ENCODE measurements around the gene IFNGR2. TPM values are rescaled to one million over a fixed set of nuclear protein-coding genes. Genes with fewer than 3 reads are reported as not detected.
A peak's percentile ranks its signal among the peaks of the same experiment; 100 is the strongest.

The IFNGR2 gene
- total and polyA plus RNA-seq, 2 donors (not counting 1 experiment from before 2014, with no cell fraction given): 50.7 to 57.6 TPM

DNA sequence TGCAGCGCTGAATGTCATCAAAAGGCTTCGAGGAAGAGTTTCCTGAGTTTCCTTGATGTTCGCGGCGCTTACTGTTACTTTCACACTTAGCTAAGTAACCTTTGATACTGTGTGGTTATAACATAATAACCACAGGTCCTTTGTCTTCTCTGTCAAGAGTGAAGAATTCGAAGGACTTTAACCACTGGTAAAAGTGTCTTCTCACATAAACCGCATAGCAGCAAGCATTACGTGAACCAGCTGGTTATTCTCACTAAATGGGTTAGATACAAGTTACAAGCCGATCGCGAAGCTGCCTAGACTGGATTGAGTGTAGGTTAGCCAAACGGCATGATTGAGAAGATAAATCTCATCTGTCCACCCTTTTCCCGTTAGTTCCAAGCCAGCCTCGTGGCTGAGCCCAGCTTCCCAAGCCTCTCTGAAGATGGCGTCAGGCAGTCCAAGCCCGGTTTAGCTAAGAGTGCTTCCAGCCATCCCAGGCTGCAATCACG is 18.3 kb upstream of the IFNGR2 start:
- no peaks in the 10 kb centered on the region for H3K27me3 ChIP-seq (ENCODE audit: control insufficient read depth, insufficient read depth, low read length)
- H3K4me2 ChIP-seq (ENCODE audit: extremely low read depth, insufficient read depth, low read length): peak overlapping the region; percentile 37
- H3K79me2 ChIP-seq (ENCODE audit: control insufficient read depth, insufficient read depth, low read length): no peaks in the 10 kb centered on the region
- no peak overlapping the region for H3K9ac ChIP-seq (ENCODE audit: insufficient read depth, low read length)
- DNase-seq (ENCODE audit: low read depth in 2 of 2): peak; percentile 64 to 93
- no peaks in the 10 kb centered on the region for H4K20me1 ChIP-seq (ENCODE audit: control insufficient read depth, extremely low read depth, insufficient read depth, low read length)
- no peak overlapping the region for H3K27ac ChIP-seq (ENCODE audit: insufficient read depth, low read length)
- no peak overlapping the region for H3K4me3 ChIP-seq (replicated peaks in 1 of 4; ENCODE audit: control extremely low read depth in 1 of 4, insufficient read depth in 1 of 4, low read depth in 3 of 4, low read length in 4 of 4)
- peak overlapping the region; percentile 43 for H2AFZ ChIP-seq (ENCODE audit: low read length)
- H3K4me1 ChIP-seq (ENCODE audit: control insufficient read depth, extremely low read depth, insufficient read depth, low read length): peaks cover 11% of the 10 kb centered on the region
- H3K9me3 ChIP-seq (ENCODE audit: control insufficient read depth, insufficient read depth, low read depth, low read length): no peaks in the 10 kb centered on the region
- no peaks in the 10 kb centered on the region for H3K36me3 ChIP-seq (ENCODE audit: control insufficient read depth, insufficient read depth, low read length)
- TF ChIP-seq, protein P1, sequence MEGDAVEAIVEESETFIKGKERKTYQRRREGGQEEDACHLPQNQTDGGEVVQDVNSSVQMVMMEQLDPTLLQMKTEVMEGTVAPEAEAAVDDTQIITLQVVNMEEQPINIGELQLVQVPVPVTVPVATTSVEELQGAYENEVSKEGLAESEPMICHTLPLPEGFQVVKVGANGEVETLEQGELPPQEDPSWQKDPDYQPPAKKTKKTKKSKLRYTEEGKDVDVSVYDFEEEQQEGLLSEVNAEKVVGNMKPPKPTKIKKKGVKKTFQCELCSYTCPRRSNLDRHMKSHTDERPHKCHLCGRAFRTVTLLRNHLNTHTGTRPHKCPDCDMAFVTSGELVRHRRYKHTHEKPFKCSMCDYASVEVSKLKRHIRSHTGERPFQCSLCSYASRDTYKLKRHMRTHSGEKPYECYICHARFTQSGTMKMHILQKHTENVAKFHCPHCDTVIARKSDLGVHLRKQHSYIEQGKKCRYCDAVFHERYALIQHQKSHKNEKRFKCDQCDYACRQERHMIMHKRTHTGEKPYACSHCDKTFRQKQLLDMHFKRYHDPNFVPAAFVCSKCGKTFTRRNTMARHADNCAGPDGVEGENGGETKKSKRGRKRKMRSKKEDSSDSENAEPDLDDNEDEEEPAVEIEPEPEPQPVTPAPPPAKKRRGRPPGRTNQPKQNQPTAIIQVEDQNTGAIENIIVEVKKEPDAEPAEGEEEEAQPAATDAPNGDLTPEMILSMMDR (conservative IDR thresholded peaks at IDR 0.05 in 1 of 2, IDR thresholded peaks at IDR 0.05 in 1 of 2; ENCODE audit: low read depth in 1 of 2, low read length in 2 of 2): no peak
- TF ChIP-seq EZH2 (IDR thresholded peaks at IDR 0.05; ENCODE audit: low read length, missing control alignments): no peak

DNA sequence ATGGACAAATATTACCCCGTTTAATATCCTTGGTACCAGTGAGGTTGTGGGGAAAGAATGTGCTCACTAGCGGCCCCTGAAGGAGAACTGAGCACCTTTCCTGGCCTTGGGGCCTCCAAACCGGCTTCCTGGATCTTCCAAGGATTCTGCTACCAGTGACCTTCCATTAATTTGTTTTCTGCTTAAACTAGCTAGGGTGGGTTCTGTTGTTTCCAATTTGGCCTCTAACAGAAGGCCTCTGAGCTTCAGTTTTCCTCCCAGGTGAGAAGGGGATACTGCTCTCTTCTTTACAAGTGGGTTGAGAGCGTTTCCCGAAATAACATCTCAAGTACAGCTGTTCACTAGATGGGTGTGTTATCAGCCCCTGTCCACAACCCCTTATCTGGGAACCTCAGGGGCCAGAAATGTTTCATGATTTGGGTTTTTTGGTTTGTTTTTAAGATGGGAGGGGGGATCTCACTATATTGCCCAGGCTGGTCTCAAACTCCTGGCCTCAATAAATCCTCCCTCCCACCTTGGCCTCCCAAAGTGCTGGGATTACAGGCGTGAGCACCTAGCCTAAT is 16.9 kb upstream of the IFNGR2 start:
- H3K4me1 ChIP-seq (ENCODE audit: control insufficient read depth, extremely low read depth, insufficient read depth, low read length): peaks cover 4% of the 10 kb centered on the region
- no peak overlapping the region for H3K4me2 ChIP-seq (ENCODE audit: extremely low read depth, insufficient read depth, low read length)
- H3K4me3 ChIP-seq (replicated peaks in 1 of 4; ENCODE audit: control extremely low read depth in 1 of 4, insufficient read depth in 1 of 4, low read depth in 3 of 4, low read length in 4 of 4): no peak overlapping the region
- H3K27ac ChIP-seq (ENCODE audit: insufficient read depth, low read length): no peak overlapping the region
- no peak for TF ChIP-seq EZH2 (IDR thresholded peaks at IDR 0.05; ENCODE audit: low read length, missing control alignments)
- TF ChIP-seq, protein P1 (conservative IDR thresholded peaks at IDR 0.05 in 1 of 2, IDR thresholded peaks at IDR 0.05 in 1 of 2; ENCODE audit: low read depth in 1 of 2, low read length in 2 of 2): peak; percentile 12 to 31
- DNase-seq (ENCODE audit: low read depth in 2 of 2): no peak
- no peaks in the 10 kb centered on the region for H4K20me1 ChIP-seq (ENCODE audit: control insufficient read depth, extremely low read depth, insufficient read depth, low read length)
- no peaks in the 10 kb centered on the region for H3K27me3 ChIP-seq (ENCODE audit: control insufficient read depth, insufficient read depth, low read length)
- H3K9ac ChIP-seq (ENCODE audit: insufficient read depth, low read length): no peak overlapping the region
- no peaks in the 10 kb centered on the region for H3K9me3 ChIP-seq (ENCODE audit: control insufficient read depth, insufficient read depth, low read depth, low read length)
- no peaks in the 10 kb centered on the region for H3K79me2 ChIP-seq (ENCODE audit: control insufficient read depth, insufficient read depth, low read length)
- H3K36me3 ChIP-seq (ENCODE audit: control insufficient read depth, insufficient read depth, low read length): no peaks in the 10 kb centered on the region
- H2AFZ ChIP-seq (ENCODE audit: low read length): no peak overlapping the region

DNA sequence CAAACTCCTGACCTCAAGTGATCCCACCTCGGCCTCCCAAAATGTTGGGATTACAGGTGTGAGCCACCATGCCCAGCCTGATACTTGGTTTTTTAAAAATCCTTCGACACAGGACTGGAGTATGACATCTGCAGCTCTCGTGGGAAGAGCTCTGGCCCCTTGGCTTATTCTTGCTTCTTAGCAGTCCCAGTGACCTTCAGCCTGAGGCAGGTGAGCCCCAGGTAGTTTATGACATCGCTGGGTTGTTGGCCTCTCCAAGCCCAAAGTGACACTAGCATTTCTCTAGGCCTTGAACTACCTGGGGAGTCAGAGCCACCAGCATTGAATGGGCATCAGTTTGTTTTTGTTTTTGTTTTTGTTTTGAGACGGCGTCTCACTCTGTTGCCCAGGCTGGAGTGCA is 15.9 kb upstream of the IFNGR2 start:
- no peak overlapping the region for H3K9ac ChIP-seq (ENCODE audit: insufficient read depth, low read length)
- H3K4me2 ChIP-seq (ENCODE audit: extremely low read depth, insufficient read depth, low read length): no peak overlapping the region
- no peak overlapping the region for H3K27ac ChIP-seq (ENCODE audit: insufficient read depth, low read length)
- H3K27me3 ChIP-seq (ENCODE audit: control insufficient read depth, insufficient read depth, low read length): no peaks in the 10 kb centered on the region
- no peaks in the 10 kb centered on the region for H4K20me1 ChIP-seq (ENCODE audit: control insufficient read depth, extremely low read depth, insufficient read depth, low read length)
- TF ChIP-seq, protein P1 (conservative IDR thresholded peaks at IDR 0.05 in 1 of 2, IDR thresholded peaks at IDR 0.05 in 1 of 2; ENCODE audit: low read depth in 1 of 2, low read length in 2 of 2): no peak
- TF ChIP-seq EZH2 (IDR thresholded peaks at IDR 0.05; ENCODE audit: low read length, missing control alignments): no peak
- DNase-seq (ENCODE audit: low read depth in 2 of 2): no peak
- H3K4me3 ChIP-seq (replicated peaks in 1 of 4; ENCODE audit: control extremely low read depth in 1 of 4, insufficient read depth in 1 of 4, low read depth in 3 of 4, low read length in 4 of 4): no peak overlapping the region
- H3K4me1 ChIP-seq (ENCODE audit: control insufficient read depth, extremely low read depth, insufficient read depth, low read length): peaks cover 4% of the 10 kb centered on the region
- H3K79me2 ChIP-seq (ENCODE audit: control insufficient read depth, insufficient read depth, low read length): no peaks in the 10 kb centered on the region
- H3K9me3 ChIP-seq (ENCODE audit: control insufficient read depth, insufficient read depth, low read depth, low read length): no peaks in the 10 kb centered on the region
- no peaks in the 10 kb centered on the region for H3K36me3 ChIP-seq (ENCODE audit: control insufficient read depth, insufficient read depth, low read length)
- H2AFZ ChIP-seq (ENCODE audit: low read length): no peak overlapping the region
